Tibial nerve (tissue), 4 donors: ENCODE data around the gene SRP54.

Source experiments
- EP300 ChIP-seq, 2 donors: sonication (generic); formaldehyde crosslinking; IDR thresholded peaks; one replicate each; pipeline ENCODE4 v1.6.1; 2017; ENCODE audit warnings: antibody characterized with exemption in 2 of 2, mild to moderate bottlenecking in 1 of 2
- POLR2A ChIP-seq, 2 donors: fragments of 450-650 bp; IDR thresholded peaks; one replicate each; pipeline ENCODE4 v1.6.1; 2017; ENCODE audit warnings: antibody characterized with exemption in 2 of 2, mild to moderate bottlenecking in 2 of 2, moderate library complexity in 2 of 2
- TF ChIP-seq, protein P1 (sequence below), 5 experiments: fragments of 200-600 bp in 3 of 5; fragments of 450-650 bp in 2 of 5; sonication (generic) in 3 of 5; IDR thresholded peaks; one replicate each; pipeline ENCODE4 v1.5.1; 2016 to 2019; ENCODE audit warnings: antibody characterized with exemption in 5 of 5, mild to moderate bottlenecking in 3 of 5, moderate library complexity in 2 of 5

DNA sequence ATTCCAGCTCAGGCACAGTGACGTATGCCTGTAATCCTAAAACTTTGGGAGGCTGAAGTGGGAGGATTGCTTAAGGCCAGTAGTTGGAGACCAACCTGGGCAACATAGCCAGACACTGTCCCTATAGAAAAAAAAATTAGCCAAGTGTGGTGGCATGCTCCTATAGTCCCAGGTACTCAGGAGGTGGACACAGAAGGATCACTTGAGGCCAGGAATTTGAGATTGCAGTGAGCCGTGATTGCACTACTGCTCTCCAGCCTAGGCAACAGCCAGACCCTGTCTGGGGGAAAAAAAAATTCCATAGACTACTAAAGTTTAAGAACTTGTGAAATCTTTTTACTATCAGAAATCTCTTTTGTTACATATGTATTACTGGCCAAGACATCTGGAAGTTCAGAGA is 69.8 kb downstream of the SRP54 start:
- TF ChIP-seq, protein P1, sequence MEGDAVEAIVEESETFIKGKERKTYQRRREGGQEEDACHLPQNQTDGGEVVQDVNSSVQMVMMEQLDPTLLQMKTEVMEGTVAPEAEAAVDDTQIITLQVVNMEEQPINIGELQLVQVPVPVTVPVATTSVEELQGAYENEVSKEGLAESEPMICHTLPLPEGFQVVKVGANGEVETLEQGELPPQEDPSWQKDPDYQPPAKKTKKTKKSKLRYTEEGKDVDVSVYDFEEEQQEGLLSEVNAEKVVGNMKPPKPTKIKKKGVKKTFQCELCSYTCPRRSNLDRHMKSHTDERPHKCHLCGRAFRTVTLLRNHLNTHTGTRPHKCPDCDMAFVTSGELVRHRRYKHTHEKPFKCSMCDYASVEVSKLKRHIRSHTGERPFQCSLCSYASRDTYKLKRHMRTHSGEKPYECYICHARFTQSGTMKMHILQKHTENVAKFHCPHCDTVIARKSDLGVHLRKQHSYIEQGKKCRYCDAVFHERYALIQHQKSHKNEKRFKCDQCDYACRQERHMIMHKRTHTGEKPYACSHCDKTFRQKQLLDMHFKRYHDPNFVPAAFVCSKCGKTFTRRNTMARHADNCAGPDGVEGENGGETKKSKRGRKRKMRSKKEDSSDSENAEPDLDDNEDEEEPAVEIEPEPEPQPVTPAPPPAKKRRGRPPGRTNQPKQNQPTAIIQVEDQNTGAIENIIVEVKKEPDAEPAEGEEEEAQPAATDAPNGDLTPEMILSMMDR (IDR thresholded peaks at IDR 0.05), result no peak
- TF ChIP-seq POLR2A (IDR thresholded peaks at IDR 0.05) (no peak), EP300 (IDR thresholded peaks at IDR 0.05) (no peak)
